Activated CD4-positive, CD25-positive, alpha-beta regulatory T cell treated with anti-CD3 and anti-CD28 coated beads, Interleukin-2, amount 50 U/mL, for 24 hours (primary cell): ENCODE results near the gene TNFAIP8L1.

Experiments used
- ATAC-seq, 2 donors: fragments of 150-1000 bp; cut with Tn5 transposase; one replicate each; pipeline ENCODE4 v1.10.0; 2021; ENCODE audit warnings: mild to moderate bottlenecking in 1 of 2, moderate library complexity in 1 of 2

TNFAIP8L1 gene

GRCh38 chr19:4682417-4683200, 43.3 kb downstream of the TNFAIP8L1 start:
- ATAC-seq = no peak

- no peak for ATAC-seq
Observed at GRCh38 chr19:4684312-4685095, 45.2 kb downstream of the TNFAIP8L1 start.

- ATAC-seq = no peak
Observed at GRCh38 chr19:4686700-4687099, 47.4 kb downstream of the TNFAIP8L1 start.

- ATAC-seq = no peak
Observed at GRCh38 chr19:4687396-4687795, 48.1 kb downstream of the TNFAIP8L1 start.

- ATAC-seq = no peak
Observed at GRCh38 chr19:4688587-4688986, 49.3 kb downstream of the TNFAIP8L1 start.

- no peak for ATAC-seq
Observed at GRCh38 chr19:4689403-4689802, 50.1 kb downstream of the TNFAIP8L1 start.

- no peak for ATAC-seq
Observed at GRCh38 chr19:4690361-4690760, 51.0 kb downstream of the TNFAIP8L1 start.

GRCh38 chr19:4691373-4691772, 52.1 kb downstream of the TNFAIP8L1 start:
- ATAC-seq = no peak

- ATAC-seq = no peak
Observed at GRCh38 chr19:4692251-4693077, 53.1 kb downstream of the TNFAIP8L1 start.

GRCh38 chr19:4693078-4693350, 53.7 kb downstream of the TNFAIP8L1 start:
- no peak for ATAC-seq

- ATAC-seq = no peak
Observed at GRCh38 chr19:4693471-4694121, 54.3 kb downstream of the TNFAIP8L1 start.

GRCh38 chr19:4694211-4694987, 55.1 kb downstream of the TNFAIP8L1 start:
- ATAC-seq = no peak

- no peak for ATAC-seq
Observed at GRCh38 chr19:4695224-4695731, 56.0 kb downstream of the TNFAIP8L1 start.

GRCh38 chr19:4697304-4697703, 58.0 kb downstream of the TNFAIP8L1 start:
- ATAC-seq = no peak

GRCh38 chr19:4699826-4700692, 60.7 kb downstream of the TNFAIP8L1 start:
- ATAC-seq = no peak

- ATAC-seq = no peak
Observed at GRCh38 chr19:4700693-4700970, 61.3 kb downstream of the TNFAIP8L1 start.

- ATAC-seq = no peak
Observed at GRCh38 chr19:4701557-4701956, 62.2 kb downstream of the TNFAIP8L1 start.

GRCh38 chr19:4702764-4703163, 63.4 kb downstream of the TNFAIP8L1 start:
- ATAC-seq = no peak

- ATAC-seq = no peak
Observed at GRCh38 chr19:4703671-4704316, 64.5 kb downstream of the TNFAIP8L1 start.

GRCh38 chr19:4704317-4704673, 65.0 kb downstream of the TNFAIP8L1 start:
- no peak for ATAC-seq
